ENCODE results near the gene SLC26A4.

DNA sequence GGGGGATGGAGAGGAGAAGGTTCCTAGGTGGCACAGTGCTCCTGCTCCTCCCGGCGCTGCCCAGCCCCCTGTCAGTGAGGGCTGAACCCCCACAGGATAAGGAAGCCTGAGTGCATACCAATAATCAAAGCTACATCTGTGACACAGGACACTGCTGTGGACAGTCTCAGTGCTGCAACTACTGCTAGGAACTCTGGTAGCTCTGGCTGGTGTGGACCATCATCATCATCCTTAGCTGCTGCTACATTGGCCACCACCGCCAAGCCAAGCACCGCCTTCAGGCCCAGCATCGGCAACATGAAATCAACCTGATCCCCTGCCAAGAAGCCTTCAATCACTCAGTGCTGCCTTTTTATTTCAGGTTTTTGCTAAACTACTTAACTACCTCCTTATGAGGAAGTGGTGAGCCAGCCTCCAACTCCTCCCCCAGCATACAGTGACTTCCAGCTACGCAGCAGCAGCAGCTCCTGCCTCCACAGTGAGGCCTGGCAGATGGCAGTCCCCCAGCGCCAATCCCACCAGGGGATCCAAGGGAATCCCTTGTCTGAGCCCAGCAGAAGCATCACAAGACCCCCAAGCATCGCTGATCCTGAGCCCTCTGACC, 32.1 kb upstream of the SLC26A4 start:
- TF ChIP-seq GATA2 (IDR thresholded peaks at IDR 0.05; ENCODE audit: low read depth, low read length) (no peak), GATA3 (IDR thresholded peaks at IDR 0.05; ENCODE audit: low read depth, low read length) (no peak)

All from SH-SY5Y (cell line).